HFFc6 (cell line): ENCODE results near the gene TUT4. TPM values are rescaled to one million over a fixed set of nuclear protein-coding genes. Genes with fewer than 3 reads are reported as not detected.

Experiments used
- DNase-seq: peaks from one replicate; pipeline ENCODE4 v3.0.0-alpha.2; 2018
- H3K27ac Mint-ChIP-seq: 2 replicates; pipeline ENCODE4 v1.8.0; 2020; ENCODE audit warnings: mild to moderate bottlenecking, mixed read lengths
- H3K27me3 Mint-ChIP-seq: 2 replicates; pipeline ENCODE4 v1.8.0; 2021; ENCODE audit warnings: mild to moderate bottlenecking, moderate library complexity, mixed read lengths; ENCODE audit not compliant: insufficient read depth
- H3K36me3 Mint-ChIP-seq: 2 replicates; pipeline ENCODE4 v1.8.0; 2021; ENCODE audit warnings: low read depth, mixed read lengths
- H3K4me1 Mint-ChIP-seq: 2 replicates; pipeline ENCODE4 v1.8.0; 2020; ENCODE audit warnings: low read depth, mixed read lengths
- H3K4me3 Mint-ChIP-seq: 2 replicates; pipeline ENCODE4 v1.8.0; 2020; ENCODE audit warnings: mild to moderate bottlenecking, moderate library complexity, mixed read lengths
- H3K9me3 Mint-ChIP-seq: 2 replicates; pipeline ENCODE4 v1.8.0; 2020; ENCODE audit warnings: mild to moderate bottlenecking, mixed read lengths
- total RNA-seq, 6 experiments: library from RNA; stranded (reverse); fragmentation: NEBNext Ultra II Directional; extraction: Animal tissue kit (Norgen Biotek cat#: 25700); gene quantifications; 2 replicates in 1 of 6; 3 replicates in 5 of 6; pipeline ENCODE4 v1.2.3, GENCODE V29; 2021
- TF ChIP-seq, protein P1 (sequence below): fragments of 200-600 bp; sonication (generic); IDR thresholded peaks from 2 replicates; pipeline ENCODE4 v1.5.0; 2021; ENCODE audit warnings: antibody characterized with exemption, mild to moderate bottlenecking

Gene TUT4
- total RNA-seq, 6 experiments from 2014 or later = 24.1 to 32.0 (median 27.2) TPM

DNA sequence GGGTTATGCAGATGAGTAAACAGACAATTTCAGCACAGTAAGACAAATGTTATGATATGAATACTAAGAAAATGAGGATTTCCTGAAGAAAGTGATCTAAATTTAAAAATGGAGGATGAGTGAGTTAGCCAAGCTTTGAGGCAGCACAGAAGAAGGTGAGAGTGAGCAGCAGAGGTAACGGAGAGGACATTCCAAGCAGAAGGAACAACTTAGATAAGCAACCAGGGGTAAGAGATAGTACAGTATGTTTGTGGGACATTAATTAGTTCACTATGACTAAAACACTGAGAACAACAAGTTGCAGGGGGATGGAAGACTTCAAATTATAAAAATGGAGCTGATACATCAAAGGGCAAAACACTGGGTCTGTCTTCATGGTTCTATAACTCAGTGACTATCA, 125.7 kb downstream of the TUT4 start:
- H3K27me3 Mint-ChIP-seq = no peaks in the 10 kb centered on the region; the same call in none of the 2 replicates
- no peak for DNase-seq
- H3K4me3 Mint-ChIP-seq = no peak overlapping the region
- H3K36me3 Mint-ChIP-seq = peaks cover 14% of the 10 kb centered on the region
- peaks cover 39% of the 10 kb centered on the region for H3K4me1 Mint-ChIP-seq
- TF ChIP-seq, protein P1, sequence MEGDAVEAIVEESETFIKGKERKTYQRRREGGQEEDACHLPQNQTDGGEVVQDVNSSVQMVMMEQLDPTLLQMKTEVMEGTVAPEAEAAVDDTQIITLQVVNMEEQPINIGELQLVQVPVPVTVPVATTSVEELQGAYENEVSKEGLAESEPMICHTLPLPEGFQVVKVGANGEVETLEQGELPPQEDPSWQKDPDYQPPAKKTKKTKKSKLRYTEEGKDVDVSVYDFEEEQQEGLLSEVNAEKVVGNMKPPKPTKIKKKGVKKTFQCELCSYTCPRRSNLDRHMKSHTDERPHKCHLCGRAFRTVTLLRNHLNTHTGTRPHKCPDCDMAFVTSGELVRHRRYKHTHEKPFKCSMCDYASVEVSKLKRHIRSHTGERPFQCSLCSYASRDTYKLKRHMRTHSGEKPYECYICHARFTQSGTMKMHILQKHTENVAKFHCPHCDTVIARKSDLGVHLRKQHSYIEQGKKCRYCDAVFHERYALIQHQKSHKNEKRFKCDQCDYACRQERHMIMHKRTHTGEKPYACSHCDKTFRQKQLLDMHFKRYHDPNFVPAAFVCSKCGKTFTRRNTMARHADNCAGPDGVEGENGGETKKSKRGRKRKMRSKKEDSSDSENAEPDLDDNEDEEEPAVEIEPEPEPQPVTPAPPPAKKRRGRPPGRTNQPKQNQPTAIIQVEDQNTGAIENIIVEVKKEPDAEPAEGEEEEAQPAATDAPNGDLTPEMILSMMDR = no peak
- H3K27ac Mint-ChIP-seq = no peak overlapping the region; the same call in 1 of the 2 replicates
- H3K9me3 Mint-ChIP-seq = no peaks in the 10 kb centered on the region

DNA sequence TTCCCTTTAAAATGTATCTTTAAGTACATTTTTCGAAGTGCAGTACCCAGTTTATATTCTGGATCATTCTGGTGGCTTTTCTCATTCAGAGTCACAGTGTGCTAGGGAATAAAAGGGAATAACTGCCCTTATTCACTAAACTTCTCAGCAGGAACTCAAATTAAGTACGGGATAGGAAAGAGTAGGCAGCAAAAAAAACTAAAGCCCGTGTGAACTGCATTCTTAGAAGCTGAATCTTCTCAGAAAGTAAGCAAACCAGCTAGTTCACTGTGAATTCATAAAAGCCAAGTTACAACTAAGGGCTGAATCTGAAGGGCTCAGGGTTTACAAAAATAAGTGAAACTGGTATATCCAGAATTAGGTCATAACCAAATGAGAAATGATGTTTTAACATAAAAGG, 126.5 kb downstream of the TUT4 start:
- peaks cover 14% of the 10 kb centered on the region for H3K36me3 Mint-ChIP-seq
- peaks cover 39% of the 10 kb centered on the region for H3K4me1 Mint-ChIP-seq
- TF ChIP-seq, protein P1 = no peak
- DNase-seq = peak; percentile 38
- no peak overlapping the region for H3K4me3 Mint-ChIP-seq
- H3K27ac Mint-ChIP-seq = peak overlapping the region; percentile 60
- no peaks in the 10 kb centered on the region; the same call in none of the 2 replicates for H3K27me3 Mint-ChIP-seq
- H3K9me3 Mint-ChIP-seq = no peaks in the 10 kb centered on the region

DNA sequence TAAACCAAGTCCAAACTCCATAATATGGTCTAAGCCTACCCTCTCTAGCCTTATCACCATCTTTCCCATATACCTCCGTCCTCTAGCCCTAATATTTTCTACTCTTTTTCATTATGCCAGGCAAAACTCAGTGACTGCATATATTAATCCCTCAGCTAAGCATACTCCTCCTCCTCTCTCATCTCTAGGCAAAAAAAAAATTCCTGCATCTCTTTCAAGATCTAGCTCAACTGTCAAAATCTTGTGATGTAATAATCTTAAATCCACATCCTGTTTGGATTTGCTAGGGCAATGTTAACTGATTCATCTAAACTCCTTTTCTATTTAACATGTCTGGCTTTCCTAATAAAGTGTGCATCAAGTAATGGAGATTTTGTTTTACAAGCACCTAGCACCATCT, 128.1 kb downstream of the TUT4 start:
- DNase-seq = no peak
- H3K4me1 Mint-ChIP-seq = peaks cover 39% of the 10 kb centered on the region
- TF ChIP-seq, protein P1 = no peak
- no peaks in the 10 kb centered on the region; the same call in 1 of the 2 replicates for H3K27me3 Mint-ChIP-seq
- H3K9me3 Mint-ChIP-seq = no peaks in the 10 kb centered on the region
- H3K36me3 Mint-ChIP-seq = peaks cover 7% of the 10 kb centered on the region; the same call in 1 of the 2 replicates
- H3K27ac Mint-ChIP-seq = peak overlapping the region; percentile 3
- peak overlapping the region; percentile 16; the same call in 1 of the 2 replicates for H3K4me3 Mint-ChIP-seq

DNA sequence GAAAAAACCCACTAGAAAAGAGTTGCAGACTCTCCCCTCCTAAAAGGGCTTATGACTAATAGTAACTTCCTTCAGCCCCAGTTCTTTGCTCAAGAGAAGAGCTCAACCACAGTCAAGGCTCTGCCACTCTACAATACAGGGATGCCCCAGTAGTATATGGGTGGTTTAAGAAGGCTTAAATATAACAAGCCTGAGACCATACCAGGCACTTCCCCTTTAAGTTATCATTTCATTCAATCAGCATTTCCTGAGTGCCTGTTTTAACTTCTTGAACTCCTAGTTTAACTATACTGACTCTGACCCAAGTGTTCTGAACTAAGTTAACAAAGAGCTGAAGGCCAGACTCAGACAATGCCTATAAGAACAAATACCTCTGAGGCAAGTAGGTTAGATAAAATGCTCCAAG, 128.7 kb downstream of the TUT4 start:
- no peaks in the 10 kb centered on the region; the same call in 1 of the 2 replicates for H3K27me3 Mint-ChIP-seq
- H3K9me3 Mint-ChIP-seq = no peaks in the 10 kb centered on the region
- H3K36me3 Mint-ChIP-seq = peaks cover 7% of the 10 kb centered on the region; the same call in 1 of the 2 replicates
- H3K4me3 Mint-ChIP-seq = no peak overlapping the region
- no peak for DNase-seq
- H3K27ac Mint-ChIP-seq = peak overlapping the region; percentile 16; the same call in 1 of the 2 replicates
- H3K4me1 Mint-ChIP-seq = peaks cover 39% of the 10 kb centered on the region
- TF ChIP-seq, protein P1 = no peak

DNA sequence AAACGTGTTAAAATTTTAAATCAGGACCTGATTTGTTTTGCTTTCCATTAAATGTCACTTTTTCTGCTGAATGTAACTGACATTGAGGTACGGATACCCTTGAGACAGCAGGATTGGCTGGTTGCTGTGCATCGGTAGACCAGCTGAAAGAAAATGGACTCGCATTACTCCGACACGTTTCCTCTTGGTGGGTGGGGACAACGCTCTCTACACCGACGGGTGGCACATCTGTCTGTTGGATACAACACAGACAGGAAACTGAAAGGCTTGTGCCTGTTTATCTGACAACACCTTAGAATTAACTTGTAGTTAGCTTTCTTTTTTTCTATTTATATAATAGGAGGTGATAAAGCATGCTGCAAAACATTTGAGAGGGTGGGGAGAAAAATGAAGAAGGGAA, 129.1 kb downstream of the TUT4 start:
- Mint-ChIP-seq H3K36me3 (peaks cover 7% of the 10 kb centered on the region; the same call in 1 of the 2 replicates), H3K4me1 (peaks cover 39% of the 10 kb centered on the region), H3K9me3 (no peaks in the 10 kb centered on the region), H3K4me3 (no peak overlapping the region), H3K27ac (no peak overlapping the region; the same call in 1 of the 2 replicates), H3K27me3 (no peaks in the 10 kb centered on the region; the same call in 1 of the 2 replicates)
- DNase-seq = no peak
- TF ChIP-seq, protein P1 = no peak
